Colonic mucosa (tissue), 4 donors: ENCODE data around the gene ALDH1L1. TPM values are rescaled to one million over a fixed set of nuclear protein-coding genes. Genes with fewer than 3 reads are reported as not detected.

Experiments used
- DNase-seq: peaks from one replicate; pipeline ENCODE4 v3.0.0-alpha.2; 2020
- H3K27ac ChIP-seq: fragments of 200-600 bp; one replicate; pipeline ENCODE4 v1.8.0; 2021
- H3K27me3 ChIP-seq: fragments of 200-600 bp; one replicate; pipeline ENCODE4 v1.8.0; 2021
- H3K36me3 ChIP-seq: fragments of 200-600 bp; one replicate; pipeline ENCODE4 v1.8.0; 2021
- H3K4me1 ChIP-seq: fragments of 200-600 bp; one replicate; pipeline ENCODE4 v1.8.0; 2021; ENCODE audit warnings: mild to moderate bottlenecking
- H3K4me3 ChIP-seq: fragments of 200-600 bp; one replicate; pipeline ENCODE4 v1.8.0; 2021
- H3K9ac ChIP-seq, 2 donors: one replicate each; pipeline ENCODE4 v1.7.0; 2013; ENCODE audit warnings: control low read depth in 2 of 2, low read depth in 2 of 2, low read length in 2 of 2
- H3K9me3 ChIP-seq: fragments of 200-600 bp; one replicate; pipeline ENCODE4 v1.8.0; 2021
- CTCF ChIP-seq: fragments of 200-600 bp; IDR thresholded peaks from one replicate; pipeline ENCODE4 v1.8.0; 2022; ENCODE audit warnings: antibody characterized with exemption, mild to moderate bottlenecking
- intact Hi-C: fragments of 100-400 bp; cut with DNase I; formaldehyde crosslinking; loops from one replicate; pipeline ENCODE4 v1.14.1; 2022
- total RNA-seq, 2 donors: library from RNA; stranded (reverse); fragmentation: NEBNext Ultra II Directional in 1 of 2; extraction: Animal tissue kit (Norgen Biotek cat#: 25700) in 1 of 2; gene quantifications; one replicate each; pipeline ENCODE4 v1.2.1, GENCODE V29; 2021
- donor health status: healthy.
- donor health status: DM: no; HTN: no; CAD: no.
- donor health status: DM: no; HTN: no; CAD: no.

Gene ALDH1L1
- total RNA-seq, 2 donors from 2014 or later: 15.3 to 25.6 TPM

- Histone ChIP-seq H3K27me3 (peaks cover 14% of the 10 kb centered on the region), H3K4me1 (no peaks in the 10 kb centered on the region), H3K27ac (no peak overlapping the region), H3K36me3 (no peaks in the 10 kb centered on the region), H3K4me3 (no peak overlapping the region), H3K9me3 (no peaks in the 10 kb centered on the region), H3K9ac (no peak overlapping the region)
- intact Hi-C loops: no loop called here
- TF ChIP-seq CTCF: no peak
- DNase-seq: no peak
Observed at GRCh38 chr3:126212250-126212619, 31.8 kb upstream of the ALDH1L1 start.

- H3K27me3 ChIP-seq: peaks cover 14% of the 10 kb centered on the region
- intact Hi-C loops: no loop called here
Observed at GRCh38 chr3:126211569-126211968, 31.2 kb upstream of the ALDH1L1 start.

GRCh38 chr3:126210606-126211005 is 30.2 kb upstream of the ALDH1L1 start:
- intact Hi-C loops: no loop called here
- TF ChIP-seq CTCF: no peak
- no peak overlapping the region for H3K9ac ChIP-seq
- no peaks in the 10 kb centered on the region for H3K36me3 ChIP-seq
- no peak overlapping the region for H3K4me3 ChIP-seq
- no peak for DNase-seq
- peaks cover 14% of the 10 kb centered on the region for H3K27me3 ChIP-seq
- H3K9me3 ChIP-seq: no peaks in the 10 kb centered on the region
- no peaks in the 10 kb centered on the region for H3K4me1 ChIP-seq
- no peak overlapping the region for H3K27ac ChIP-seq

More at GRCh38 chr3:126211569-126211968, 31.2 kb upstream of the ALDH1L1 start:
- Histone ChIP-seq H3K9ac (no peak overlapping the region), H3K9me3 (no peaks in the 10 kb centered on the region), H3K27ac (no peak overlapping the region), H3K4me3 (no peak overlapping the region), H3K36me3 (no peaks in the 10 kb centered on the region), H3K4me1 (no peaks in the 10 kb centered on the region)
- DNase-seq: no peak
- TF ChIP-seq CTCF: no peak

- H3K4me1 ChIP-seq: no peaks in the 10 kb centered on the region
- intact Hi-C loops: no loop called here
- H3K9me3 ChIP-seq: no peaks in the 10 kb centered on the region
- H3K27me3 ChIP-seq: peaks cover 14% of the 10 kb centered on the region
- no peak overlapping the region for H3K27ac ChIP-seq
- TF ChIP-seq CTCF: no peak
- H3K9ac ChIP-seq: no peak overlapping the region
- no peaks in the 10 kb centered on the region for H3K36me3 ChIP-seq
- H3K4me3 ChIP-seq: no peak overlapping the region
- DNase-seq: no peak
Observed at GRCh38 chr3:126209741-126210140, 29.4 kb upstream of the ALDH1L1 start.

GRCh38 chr3:126208606-126209256 is 28.3 kb upstream of the ALDH1L1 start:
- TF ChIP-seq CTCF: no peak
- H3K4me1 ChIP-seq: no peaks in the 10 kb centered on the region
- no peaks in the 10 kb centered on the region for H3K9me3 ChIP-seq
- peak; percentile 90 for DNase-seq
- H3K36me3 ChIP-seq: no peaks in the 10 kb centered on the region
- H3K4me3 ChIP-seq: no peak overlapping the region
- no peak overlapping the region for H3K27ac ChIP-seq
- peaks cover 11% of the 10 kb centered on the region for H3K27me3 ChIP-seq
- intact Hi-C loops: no loop called here
- H3K9ac ChIP-seq: no peak overlapping the region
